NCI-H2029 treated with DMSO at 0.1 percent for 48 hours (cell line): ENCODE results near the gene DLAT.
"Not testable (repeated sequence)": the region's sequence is repeated elsewhere in the genome, so short reads cannot be mapped to it uniquely, and the experiment has no call there.

ENCODE experiments used
- DNase-seq: peaks from one replicate; lab custom pipeline; 2025; lab: John Stamatoyannopoulos, UW

Gene DLAT

DNA sequence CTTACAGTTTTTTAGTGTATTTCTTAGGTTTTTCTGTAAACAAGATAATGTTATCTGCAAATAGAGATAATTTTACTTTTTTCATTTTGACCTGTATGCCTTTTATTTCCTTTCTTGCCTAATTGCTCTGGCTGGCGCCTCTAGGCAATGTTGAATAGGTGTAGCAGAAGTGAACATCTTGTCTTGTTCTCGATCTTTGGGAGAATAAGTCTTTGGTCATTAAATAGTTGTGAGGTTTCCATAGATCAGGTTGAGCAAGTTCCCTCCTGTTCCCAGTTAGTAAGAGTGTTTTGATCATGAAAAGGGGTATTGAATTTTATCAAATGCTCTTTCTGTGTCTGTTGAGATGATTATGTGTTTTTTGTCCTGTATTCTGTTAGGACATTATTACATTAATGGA is 24.6 kb downstream of the DLAT start:
- DNase-seq, result no peak

DNA sequence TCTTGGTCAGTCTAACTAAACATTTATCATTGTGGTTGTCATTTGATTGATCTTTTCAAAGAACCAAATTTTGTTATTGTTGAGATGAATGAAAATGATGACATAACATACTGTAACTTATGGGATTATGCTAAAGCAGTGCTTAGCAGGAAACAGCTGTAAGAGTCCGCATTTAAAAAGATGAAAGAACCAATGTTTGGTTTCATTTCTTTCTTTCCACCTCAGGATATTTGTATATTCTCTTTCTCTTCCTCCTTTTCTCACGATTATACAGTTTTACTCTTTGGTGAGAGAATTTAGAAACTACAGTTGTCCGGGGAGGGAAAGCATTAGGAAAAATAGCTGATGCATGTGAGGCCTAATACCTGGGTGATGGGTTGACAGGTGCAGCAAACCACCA is 25.5 kb downstream of the DLAT start:
- no peak for DNase-seq

DNA sequence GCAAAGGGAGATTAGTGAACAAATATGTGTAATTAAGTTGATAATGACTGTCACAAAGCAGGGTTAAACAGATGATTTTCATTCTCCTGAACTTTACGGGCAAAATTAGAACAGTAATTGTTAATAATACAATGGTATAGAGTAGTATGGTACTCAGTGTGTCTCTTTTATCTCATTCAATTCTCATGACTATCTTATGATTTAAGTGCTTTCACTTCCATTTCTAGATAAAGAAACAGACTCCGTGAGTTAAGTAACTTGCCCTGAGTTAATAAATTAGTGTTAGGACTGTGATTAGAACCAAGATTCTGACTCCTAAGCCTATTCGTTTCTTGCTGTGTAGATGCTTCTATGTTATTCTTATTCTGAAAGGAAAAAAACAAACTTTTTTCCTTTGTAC is 26.6 kb downstream of the DLAT start:
- no peak for DNase-seq

DNA sequence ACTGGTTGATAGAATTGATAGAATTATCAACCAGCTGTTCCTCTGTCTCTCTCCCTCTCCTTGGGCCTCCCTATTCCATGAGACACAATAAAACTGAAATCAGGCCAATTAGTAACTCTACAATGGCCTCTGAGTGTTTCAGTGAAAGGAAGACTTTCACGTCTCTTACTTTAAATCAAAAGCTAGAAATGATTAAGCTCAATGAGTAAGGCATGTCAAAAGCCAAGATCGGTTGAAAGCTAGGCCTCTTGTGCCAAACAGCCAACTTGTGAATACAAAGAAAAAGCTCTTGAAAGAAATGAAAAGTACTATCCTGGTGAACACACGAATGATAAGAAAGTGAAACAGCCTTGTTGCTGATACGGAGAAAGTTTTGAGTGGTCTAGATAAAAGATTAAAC is 32.0 kb downstream of the DLAT start:
- DNase-seq, result no peak

DNA sequence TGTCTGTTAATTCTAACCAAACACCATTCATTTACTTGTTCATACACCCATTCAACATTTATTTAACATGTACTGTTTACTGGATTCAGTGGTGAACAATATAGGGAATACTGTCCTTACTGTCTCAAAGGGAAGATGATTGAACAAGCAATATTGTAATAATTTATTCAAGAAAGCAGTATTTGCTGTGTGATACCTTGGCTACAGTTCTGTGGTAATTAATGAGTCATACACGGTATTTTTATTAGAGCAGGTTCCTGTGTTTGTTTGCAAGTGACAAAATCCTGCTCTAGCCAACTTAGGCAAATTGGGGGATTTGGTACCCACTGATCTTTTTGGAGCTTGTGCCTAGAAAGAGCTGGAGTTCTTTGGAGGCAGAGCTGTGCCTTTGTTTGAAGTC is 32.9 kb downstream of the DLAT start:
- no peak for DNase-seq

DNA sequence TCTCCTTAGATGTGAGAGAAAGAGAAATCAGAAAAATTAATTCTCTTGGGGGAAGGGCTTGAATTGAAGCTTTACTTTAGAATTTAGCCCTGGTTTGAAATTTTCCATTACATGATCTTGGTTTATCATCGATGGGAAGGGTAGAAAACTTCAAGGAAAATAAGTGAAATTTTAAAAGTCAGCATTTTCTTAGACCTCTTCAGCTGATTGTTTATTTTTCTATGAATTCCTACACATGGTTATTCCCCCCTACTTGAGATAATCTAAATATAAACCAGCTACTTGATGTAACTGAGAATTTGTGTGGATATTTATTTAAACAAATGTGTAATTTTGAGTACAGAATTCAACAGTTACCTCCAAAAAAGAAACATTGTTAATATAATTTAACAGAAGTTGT is 37.7 kb downstream of the DLAT start:
- DNase-seq, result no peak

DNA sequence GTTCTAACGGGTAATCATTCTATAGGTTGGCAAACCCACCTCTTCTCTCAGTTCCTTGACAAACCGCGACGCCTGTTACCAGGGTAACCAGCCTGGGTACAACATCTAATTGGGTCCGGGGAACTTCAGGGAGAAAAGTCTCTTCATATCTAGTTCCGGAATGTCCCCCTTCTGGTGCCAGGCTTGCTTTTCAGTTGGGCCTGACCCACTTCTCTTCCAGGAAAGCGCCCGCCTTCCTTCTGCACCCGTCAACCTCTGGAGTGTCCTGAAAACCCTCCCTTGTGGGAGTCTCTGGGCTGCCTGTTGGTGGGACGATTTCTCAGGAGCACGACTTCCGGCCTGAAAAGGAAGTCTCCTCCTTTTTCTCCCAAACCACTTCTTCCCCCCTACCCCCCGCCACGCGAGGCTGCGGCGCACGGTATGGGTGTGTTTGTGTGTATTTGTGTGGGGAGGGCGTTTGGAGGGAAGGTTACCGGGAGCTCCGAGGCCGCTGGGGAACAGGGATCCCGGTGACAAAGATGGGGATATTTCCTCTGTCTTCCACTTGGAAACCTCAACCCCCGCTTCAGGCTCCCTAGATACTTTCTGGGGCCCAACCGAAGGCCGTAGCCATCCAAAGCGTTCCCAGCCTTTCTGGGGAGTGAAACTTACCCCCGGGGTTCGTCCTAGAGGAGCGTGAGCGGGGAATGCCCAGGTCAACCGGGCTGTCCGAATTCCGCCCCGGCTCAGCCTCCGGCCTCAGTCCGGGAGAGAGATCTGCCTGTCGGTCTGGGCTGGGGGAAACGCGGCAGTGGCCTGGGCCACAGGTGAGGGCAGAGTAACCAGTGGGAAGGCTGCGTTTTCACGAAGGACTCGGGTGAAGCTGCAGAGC is 49.0 kb downstream of the DLAT start, which contains the start of the genes NKAPD1 and PIH1D2:
TSS of gene NKAPD1 (plus strand) at position 359 of the 871 bp plus-strand sequence. CDS start 1,276 bp downstream, outside the sequence.
TSS of gene PIH1D2 (minus strand) at position 77 of the 871 bp plus-strand sequence. CDS start 843 bp downstream, outside the sequence.
- DNase-seq, result peak; percentile 81

DNA sequence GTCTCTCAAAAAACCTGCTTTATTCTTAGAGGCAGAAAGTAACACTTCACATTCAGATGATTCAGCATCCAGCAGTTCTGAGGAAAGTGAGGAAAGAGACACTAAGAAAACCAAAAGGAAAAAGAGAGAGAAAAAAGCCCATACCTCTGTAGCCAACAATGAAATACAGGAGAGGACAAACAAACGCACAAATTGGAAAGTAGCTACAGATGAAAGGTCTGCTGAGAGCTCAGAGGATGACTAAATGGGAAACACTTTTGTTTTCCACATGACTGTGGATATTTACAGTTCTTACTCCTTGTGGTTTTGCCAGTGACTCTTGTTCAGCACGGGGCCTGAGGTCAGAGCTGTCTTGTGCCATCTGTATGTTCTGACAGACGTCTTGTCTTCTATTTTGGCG is 57.5 kb downstream of the DLAT start:
- no peak for DNase-seq

DNA sequence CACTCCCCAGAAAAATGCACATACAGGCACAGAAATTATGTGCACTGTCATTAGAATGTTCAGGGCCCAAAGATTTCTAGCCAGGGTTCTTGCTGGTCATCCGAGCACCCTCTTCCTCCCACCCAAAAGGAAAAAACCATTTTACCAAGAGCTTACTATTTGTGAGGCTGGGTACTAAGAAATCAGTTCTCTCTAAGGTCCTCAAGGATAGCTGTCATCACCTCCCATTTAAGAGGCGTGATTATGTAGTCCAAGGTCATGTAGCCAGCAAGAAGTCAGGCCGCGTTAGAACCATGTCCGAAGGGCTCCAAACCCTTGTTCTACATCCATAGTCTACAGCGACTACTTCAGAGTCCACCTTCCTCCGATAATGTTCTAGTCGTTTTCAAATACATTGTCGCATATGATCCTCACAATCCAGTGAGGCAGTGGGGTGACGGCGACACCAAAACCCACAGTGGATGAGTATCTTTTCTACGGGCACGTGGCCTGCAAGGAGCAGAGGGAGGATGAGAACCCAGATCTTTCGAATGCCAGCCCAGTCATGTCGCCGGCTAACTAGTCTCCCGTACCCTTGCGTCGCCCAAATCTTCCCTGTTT is 60.7 kb downstream of the DLAT start:
- DNase-seq, result no peak

DNA sequence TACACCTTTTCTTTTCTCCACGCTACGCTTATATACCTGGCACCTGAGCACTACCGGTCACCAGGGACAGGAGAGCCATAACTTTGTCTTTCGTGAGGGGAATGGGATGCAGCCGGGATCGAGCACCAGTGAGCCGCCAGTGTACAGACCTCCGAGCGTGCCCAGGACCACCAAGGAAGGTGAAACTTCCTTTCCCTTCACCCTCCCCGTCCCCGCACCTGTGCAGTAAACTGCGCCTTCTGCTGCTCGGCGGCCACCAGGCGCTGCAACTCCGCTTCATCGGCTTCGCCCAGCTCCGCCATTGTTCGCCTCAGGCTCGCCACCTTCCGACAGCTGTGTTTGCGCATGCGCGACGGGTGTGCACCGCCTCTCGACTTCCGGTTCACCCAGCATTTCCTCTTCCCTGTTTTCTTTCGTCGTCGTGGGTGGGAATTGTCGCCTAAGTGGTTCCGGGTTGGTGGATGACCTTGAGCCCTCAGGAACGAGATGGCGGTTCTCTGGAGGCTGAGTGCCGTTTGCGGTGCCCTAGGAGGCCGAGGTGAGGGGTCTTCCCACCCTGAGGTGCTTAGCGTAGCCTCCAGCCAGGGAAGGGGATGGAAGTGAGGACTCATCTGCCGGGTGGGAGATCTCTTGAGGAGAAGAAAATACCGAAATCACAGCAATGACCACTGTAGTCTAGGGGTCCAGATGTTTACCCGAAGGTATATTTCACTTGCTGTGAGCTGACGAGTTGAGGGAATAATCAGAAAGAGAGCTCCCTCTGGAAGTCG is 61.4 kb downstream of the DLAT start, which contains the start of the genes SDHD and TIMM8B:
TSS of gene SDHD (plus strand) at position 452 of the 770 bp plus-strand sequence. CDS start at position 487, 35 bp downstream.
TSS of gene TIMM8B (minus strand) at position 335 of the 770 bp plus-strand sequence. CDS start at position 302, 33 bp downstream.
- DNase-seq, result peak; percentile 96

DNA sequence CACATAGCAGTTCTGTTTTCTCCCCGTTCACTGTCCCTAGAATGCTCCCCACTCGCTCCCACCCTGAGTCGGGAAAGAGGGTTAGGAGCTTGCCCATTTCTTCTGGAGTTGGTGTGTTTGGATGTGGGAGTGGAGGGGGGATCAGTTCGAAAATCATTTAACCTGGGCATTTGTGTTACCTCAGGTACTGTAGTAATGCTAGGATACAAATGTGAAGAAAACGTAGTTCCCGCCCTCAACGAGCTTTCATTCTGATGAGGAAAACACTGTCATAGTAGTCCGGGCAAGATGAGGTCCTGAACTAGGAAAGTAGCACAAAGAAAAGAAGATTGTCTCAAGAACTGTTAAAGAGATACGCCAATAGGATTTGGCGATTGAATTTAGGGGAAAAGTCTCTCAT is 62.0 kb downstream of the DLAT start:
- no peak for DNase-seq

DNA sequence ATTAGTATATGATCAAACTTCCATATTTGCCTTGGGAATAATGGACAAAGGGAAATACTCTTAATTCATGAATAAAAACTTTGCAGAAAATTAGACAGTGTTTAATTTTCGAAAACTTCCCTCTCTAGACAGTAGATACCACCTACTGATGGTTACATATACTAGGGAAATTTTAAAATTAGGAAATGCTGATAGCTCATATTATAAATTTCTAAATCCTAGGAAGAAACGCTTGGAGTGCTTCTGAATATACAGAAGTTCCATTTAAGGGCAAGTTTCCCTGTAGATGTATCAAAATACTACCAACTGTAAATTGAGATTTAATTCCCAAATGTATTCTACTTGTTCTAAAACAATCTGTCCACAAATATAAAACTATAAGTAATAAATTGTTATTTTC is 70.1 kb downstream of the DLAT start:
- DNase-seq, result not testable (repeated sequence)

DNA sequence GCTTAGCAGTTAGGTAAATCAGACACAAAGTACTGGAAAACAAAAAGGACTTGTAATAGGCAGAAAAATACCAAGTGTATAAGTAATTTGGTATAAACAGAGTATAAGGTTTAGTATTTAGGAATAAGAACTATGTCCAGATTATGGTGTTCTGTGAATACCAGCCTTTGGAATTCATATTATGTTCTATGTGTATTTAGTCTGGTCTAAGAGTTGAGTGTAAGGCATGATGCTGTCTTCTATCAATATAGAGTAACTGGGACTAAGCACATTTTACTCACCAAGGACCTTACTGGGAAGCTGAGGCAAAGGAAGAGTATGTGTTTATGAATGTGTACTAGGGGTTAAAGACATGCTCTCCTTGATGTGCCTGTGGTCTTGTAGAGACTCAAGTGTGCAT is 71.0 kb downstream of the DLAT start:
- DNase-seq, result no peak

DNA sequence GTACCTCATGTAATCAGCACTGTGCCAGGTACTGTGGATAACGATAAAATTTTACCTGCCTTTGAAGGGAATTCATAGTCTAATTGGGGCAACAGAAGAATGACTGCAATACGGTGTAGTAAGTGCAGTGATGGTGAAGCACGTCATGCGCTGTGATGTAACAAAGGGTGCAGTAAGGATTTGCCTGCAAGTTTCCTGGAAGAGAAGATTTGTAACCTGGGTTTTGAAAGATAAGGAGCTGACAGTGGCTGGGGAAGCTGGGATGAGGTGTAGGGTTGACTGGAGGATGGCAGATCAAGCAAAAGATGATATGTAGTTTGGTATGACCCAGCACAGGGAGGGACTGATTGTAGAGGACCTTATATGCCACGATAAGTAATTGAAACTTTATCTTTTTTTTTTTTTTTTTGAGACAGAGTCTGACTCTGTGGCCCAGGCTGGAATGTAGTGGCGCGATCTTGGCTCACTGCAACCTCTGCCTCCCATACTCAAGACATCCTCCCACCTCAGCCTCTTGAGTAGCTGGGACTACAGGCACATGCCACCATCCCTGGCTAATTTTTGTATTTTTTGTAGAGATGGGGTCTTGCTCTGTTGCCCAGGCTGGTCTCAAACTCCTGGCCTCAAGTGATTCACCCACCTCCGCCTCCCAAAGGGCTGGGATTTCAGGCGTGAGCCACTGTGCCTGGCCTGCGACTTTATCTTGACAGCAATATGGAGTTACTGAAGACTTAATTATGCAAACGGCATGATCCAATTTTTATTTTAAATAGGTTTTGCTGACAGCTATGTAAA is 72.7 kb downstream of the DLAT start:
- no peak for DNase-seq

DNA sequence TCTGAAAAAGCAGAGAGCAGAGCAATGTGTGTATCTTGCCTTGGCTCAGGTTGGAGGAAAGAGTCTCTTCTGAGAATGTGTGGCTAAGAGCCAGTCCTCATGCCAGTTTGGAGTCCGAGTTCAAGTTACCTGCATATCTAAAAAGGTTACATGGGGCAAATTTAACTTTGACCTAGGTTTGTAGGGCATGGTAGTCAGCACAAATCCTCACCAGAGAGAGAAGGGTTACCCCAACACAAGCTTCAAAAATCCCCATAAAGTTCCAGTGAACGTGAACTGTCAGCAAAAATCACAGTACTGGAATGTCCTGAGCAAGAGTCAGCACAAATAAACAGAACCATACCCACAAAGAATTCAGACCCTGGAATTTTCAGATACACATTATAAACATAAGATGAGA is 75.3 kb downstream of the DLAT start:
- DNase-seq, result no peak

DNA sequence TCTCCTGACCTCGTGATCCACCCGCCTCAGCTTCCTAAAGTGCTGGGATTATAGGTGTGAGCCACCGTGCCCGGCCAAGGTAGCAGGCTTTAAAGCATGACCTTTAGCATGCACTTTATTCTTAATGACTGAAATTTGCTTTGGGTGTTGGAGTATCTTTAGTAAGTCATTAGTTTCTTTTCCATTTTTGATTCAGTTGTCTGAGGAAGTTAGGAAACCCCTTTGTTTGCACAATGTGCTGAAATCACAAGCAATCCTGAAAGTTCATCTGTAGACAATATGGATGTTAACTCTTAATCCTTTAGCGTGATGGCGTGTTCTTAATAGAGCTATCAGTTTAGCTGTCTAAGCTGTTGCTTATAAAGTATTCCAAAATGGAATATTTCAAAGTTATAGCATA is 78.2 kb downstream of the DLAT start:
- no peak for DNase-seq

DNA sequence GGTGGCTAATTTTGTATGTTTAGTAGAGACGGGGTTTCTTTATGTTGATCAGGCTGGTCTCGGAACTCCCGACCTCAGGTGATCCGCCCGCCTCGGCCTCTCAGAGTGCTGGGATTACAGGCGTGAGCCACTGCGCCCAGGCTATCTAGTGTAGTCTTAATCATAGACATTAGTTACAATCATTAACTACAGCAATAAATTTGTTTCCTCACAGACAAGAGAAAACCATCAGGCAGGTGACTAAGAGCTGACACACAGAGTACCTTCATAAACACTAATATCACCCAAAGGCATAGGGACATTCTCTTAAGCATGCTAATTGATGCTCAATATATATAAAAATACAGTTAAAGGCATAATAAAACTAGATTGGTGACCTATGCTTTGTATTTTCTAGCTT is 80.9 kb downstream of the DLAT start:
- DNase-seq, result no peak
